K562 (cell line): ENCODE results near the gene ACSBG1.

ENCODE experiments used
- CTCF ChIP-seq, 3 experiments: IDR thresholded peaks in 2 of 3; conservative IDR thresholded peaks in 1 of 3; 2 replicates each; pipeline ENCODE4 v1.5.1; 2011 to 2012; ENCODE audit warnings: low read length in 3 of 3, mild to moderate bottlenecking in 3 of 3, control low read depth in 2 of 3, improper control_type of control experiment in 1 of 3, inconsistent platforms in 1 of 3, low read depth in 1 of 3, mixed read lengths in 1 of 3, moderate library complexity in 1 of 3; ENCODE audit not compliant: insufficient read depth in 2 of 3
- EP300 ChIP-seq: IDR thresholded peaks from 2 replicates; pipeline ENCODE4 v1.6.1; 2012; ENCODE audit warnings: low read length, improper control_type of control experiment

- no peak for TF ChIP-seq CTCF (IDR thresholded peaks at IDR 0.05 in 2 of 3, conservative IDR thresholded peaks at IDR 0.05 in 1 of 3; ENCODE audit: insufficient read depth in 2 of 3, low read depth in 1 of 3, low read length in 3 of 3)
- TF ChIP-seq EP300, result no peak
Measured at GRCh38 chr15:78179286-78179840, 55.0 kb downstream of the ACSBG1 start.
